Chondrocyte (in vitro differentiated cells): ENCODE results near the gene ZNF747. TPM values are rescaled to one million over a fixed set of nuclear protein-coding genes. Genes with fewer than 3 reads are reported as not detected.
A peak's percentile ranks its signal among the peaks of the same experiment; 100 is the strongest.

Experiments
- DNase-seq: peaks from one replicate; pipeline ENCODE4 v3.0.0; 2021; ENCODE audit warnings: mixed read lengths, low spot score
- H3K27ac Mint-ChIP-seq: one replicate; pipeline ENCODE4 v1.8.0; 2021; ENCODE audit warnings: mild to moderate bottlenecking, moderate library complexity, mixed read lengths; ENCODE audit not compliant: unreplicated experiment
- H3K27me3 Mint-ChIP-seq: 2 replicates; pipeline ENCODE4 v1.8.0; 2021; ENCODE audit warnings: low read depth, mixed read lengths
- H3K36me3 Mint-ChIP-seq: 2 replicates; pipeline ENCODE4 v1.8.0; 2021; ENCODE audit warnings: low read depth, mixed read lengths
- H3K4me1 Mint-ChIP-seq: 2 replicates; pipeline ENCODE4 v1.8.0; 2021; ENCODE audit warnings: low read depth, mild to moderate bottlenecking, mixed read lengths
- H3K4me3 Mint-ChIP-seq: one replicate; pipeline ENCODE4 v1.8.0; 2021; ENCODE audit warnings: mild to moderate bottlenecking, moderate library complexity, mixed read lengths; ENCODE audit not compliant: unreplicated experiment
- H3K9me3 Mint-ChIP-seq: 2 replicates; pipeline ENCODE4 v1.8.0; 2021; ENCODE audit warnings: low read depth, mixed read lengths
- total RNA-seq: library from RNA; stranded (reverse); gene quantifications from 3 replicates; pipeline ENCODE4 v1.2.1, GENCODE V29; 2021
- TF ChIP-seq, protein P1 (sequence below): fragments of 200-600 bp; sonication (generic); IDR thresholded peaks from 2 replicates; pipeline ENCODE4 v1.5.0; 2021; ENCODE audit warnings: antibody characterized with exemption, mild to moderate bottlenecking, moderate library complexity

ZNF747 gene
- total RNA-seq, 1 donor from 2014 or later: 6.7 TPM

DNA sequence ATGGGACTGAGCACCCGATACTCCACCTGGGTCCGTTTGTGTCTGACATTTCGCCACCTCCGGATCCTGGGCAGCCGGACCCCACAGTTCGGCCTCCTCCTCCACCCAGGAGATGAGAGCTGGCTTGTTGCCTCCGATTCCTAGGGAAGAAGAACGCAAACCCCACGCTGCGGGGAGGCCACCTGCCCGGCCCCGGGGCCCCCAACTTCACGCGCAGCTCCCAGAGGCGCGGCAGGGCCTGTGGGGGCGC is 23.0 kb upstream of the ZNF747 start:
- Mint-ChIP-seq H3K4me1 (peaks cover 17% of the 10 kb centered on the region), H3K36me3 (peaks cover 12% of the 10 kb centered on the region), H3K4me3 (peak overlapping the region; percentile 74), H3K27ac (peak overlapping the region; percentile 77), H3K27me3 (no peaks in the 10 kb centered on the region), H3K9me3 (no peaks in the 10 kb centered on the region)
- no peak for DNase-seq
- TF ChIP-seq, protein P1, sequence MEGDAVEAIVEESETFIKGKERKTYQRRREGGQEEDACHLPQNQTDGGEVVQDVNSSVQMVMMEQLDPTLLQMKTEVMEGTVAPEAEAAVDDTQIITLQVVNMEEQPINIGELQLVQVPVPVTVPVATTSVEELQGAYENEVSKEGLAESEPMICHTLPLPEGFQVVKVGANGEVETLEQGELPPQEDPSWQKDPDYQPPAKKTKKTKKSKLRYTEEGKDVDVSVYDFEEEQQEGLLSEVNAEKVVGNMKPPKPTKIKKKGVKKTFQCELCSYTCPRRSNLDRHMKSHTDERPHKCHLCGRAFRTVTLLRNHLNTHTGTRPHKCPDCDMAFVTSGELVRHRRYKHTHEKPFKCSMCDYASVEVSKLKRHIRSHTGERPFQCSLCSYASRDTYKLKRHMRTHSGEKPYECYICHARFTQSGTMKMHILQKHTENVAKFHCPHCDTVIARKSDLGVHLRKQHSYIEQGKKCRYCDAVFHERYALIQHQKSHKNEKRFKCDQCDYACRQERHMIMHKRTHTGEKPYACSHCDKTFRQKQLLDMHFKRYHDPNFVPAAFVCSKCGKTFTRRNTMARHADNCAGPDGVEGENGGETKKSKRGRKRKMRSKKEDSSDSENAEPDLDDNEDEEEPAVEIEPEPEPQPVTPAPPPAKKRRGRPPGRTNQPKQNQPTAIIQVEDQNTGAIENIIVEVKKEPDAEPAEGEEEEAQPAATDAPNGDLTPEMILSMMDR: no peak

DNA sequence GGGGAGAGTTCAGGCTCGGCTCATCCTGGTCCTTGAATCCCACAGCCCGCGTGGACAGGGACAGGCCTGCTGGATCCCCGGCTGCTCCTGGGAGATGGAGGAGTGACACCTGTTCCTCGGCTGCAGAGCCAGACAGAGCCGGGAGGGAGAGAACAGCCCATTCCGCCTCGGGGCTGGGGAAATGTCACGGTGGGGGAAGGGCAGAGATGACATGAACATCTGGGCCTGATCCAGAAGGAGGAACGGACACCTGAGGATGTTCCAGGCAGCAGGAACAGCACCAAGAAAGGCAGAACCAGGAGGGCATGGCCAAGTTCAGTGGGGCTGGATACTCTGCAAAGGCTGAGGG is 21.4 kb upstream of the ZNF747 start:
- H3K9me3 Mint-ChIP-seq: no peaks in the 10 kb centered on the region
- DNase-seq: no peak
- H3K27me3 Mint-ChIP-seq: no peaks in the 10 kb centered on the region
- H3K4me1 Mint-ChIP-seq: peaks cover 17% of the 10 kb centered on the region
- peaks cover 12% of the 10 kb centered on the region for H3K36me3 Mint-ChIP-seq
- H3K4me3 Mint-ChIP-seq: no peak overlapping the region
- TF ChIP-seq, protein P1: no peak
- H3K27ac Mint-ChIP-seq: no peak overlapping the region

DNA sequence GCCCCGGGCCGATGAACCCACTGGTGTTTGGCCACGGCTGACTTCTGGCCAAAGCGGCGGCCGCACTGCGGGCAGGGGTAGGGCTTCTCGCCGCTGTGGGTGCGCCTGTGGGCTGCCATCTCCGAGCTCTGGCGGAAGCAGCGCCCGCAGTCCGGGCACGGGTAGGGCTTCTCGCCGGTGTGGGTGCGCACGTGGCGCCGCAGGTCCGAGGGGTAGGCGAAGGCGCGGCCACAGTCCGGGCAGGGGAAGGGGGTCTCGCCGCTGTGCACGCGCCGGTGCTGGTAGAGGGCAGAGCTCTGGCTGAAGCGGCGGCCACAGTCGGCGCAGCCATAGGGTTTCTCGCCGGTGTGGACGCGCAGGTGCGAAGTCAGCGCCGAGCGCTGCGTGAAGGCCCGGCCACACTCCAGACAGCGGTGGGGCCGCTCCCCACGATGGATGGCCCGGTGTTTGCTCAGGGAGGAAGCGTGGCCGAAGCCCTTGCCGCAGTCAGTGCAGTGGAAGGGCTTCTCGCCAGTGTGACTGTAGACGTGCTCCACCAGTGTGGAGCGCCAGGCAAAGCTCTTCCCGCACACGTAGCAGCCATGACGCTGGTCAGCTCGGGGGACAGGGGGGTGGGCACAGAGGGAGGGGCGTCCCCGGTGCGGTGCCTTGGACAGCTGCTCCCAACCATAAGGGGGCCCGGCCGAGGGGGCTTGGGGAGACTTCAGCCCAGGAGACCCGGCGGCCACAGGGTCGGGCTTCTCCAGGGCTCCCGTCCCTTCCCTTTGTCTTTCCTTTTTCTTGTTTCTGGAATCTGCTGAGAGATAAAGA is 20.9 kb upstream of the ZNF747 start:
- no peak overlapping the region for H3K27ac Mint-ChIP-seq

DNA sequence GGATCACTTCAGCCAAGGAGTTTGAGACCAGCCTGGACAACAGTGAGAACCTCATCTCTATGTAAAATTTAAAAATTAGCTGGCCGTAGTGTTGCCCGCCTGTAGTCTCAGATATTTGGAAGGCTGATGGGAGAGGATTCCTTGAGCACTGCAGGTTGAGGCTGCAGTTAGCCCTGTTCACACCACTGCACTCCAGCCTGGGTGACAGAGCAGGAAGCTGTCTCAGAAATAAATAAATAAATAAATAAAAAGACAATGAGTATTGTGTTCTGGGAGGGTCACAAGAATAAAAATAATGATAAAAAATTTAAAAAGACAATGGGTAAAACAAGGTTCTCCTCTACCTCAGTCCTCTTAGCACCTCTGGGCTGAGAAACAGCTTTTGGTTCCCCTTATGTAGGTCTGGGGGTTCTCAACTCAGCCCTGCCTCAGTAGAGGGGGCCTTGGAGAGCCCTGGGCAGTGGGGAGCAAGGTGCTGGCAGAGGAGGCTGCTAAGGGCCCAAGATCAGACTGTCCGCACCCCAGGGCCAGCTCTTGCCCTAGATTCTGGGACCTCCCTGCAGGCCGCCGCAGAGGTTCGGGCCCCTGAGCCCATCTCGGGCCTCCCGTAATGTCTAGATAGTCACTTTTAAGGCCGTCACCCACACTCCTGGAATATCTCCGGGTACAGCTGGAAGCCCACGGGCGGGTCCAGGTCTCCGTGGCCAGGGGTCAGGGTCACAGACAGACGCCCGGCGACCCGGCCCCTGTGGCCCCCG is 20.1 kb upstream of the ZNF747 start:
- TF ChIP-seq, protein P1: no peak
- peaks cover 12% of the 10 kb centered on the region for H3K36me3 Mint-ChIP-seq
- H3K4me1 Mint-ChIP-seq: peaks cover 17% of the 10 kb centered on the region
- H3K9me3 Mint-ChIP-seq: no peaks in the 10 kb centered on the region
- peak; percentile 81 for DNase-seq
- no peak overlapping the region for H3K4me3 Mint-ChIP-seq
- H3K27ac Mint-ChIP-seq: no peak overlapping the region
- no peaks in the 10 kb centered on the region for H3K27me3 Mint-ChIP-seq

More for the DNA sequence above, 20.9 kb upstream of the ZNF747 start:
- TF ChIP-seq, protein P1: no peak
- peaks cover 17% of the 10 kb centered on the region for H3K4me1 Mint-ChIP-seq
- H3K4me3 Mint-ChIP-seq: no peak overlapping the region
- H3K9me3 Mint-ChIP-seq: no peaks in the 10 kb centered on the region
- no peaks in the 10 kb centered on the region for H3K27me3 Mint-ChIP-seq
- peaks cover 12% of the 10 kb centered on the region for H3K36me3 Mint-ChIP-seq
- DNase-seq: peak; percentile 87

DNA sequence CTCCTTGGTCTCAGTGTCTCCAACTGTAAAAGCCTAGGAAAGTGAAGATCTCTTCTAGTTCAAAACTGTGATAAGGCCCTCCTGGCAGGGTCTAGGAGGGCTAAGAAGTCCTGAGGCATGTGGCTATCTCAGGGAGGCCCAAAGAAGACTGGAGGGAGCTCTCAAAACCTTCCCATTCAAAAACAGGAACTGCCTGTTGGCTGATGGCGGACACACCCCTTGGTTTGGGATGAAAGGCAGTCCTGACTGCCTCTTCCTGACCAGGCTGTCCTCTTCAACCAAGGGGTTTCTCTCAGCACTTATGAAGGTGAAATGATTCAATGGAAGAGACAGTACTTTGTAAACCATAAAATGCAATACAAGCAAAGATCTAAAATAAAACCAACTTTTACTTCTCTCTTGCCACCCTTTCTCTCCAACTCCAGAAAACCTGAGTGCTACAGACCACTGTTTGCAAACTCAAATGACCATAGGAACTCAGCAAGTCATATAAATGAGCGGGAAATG is 18.8 kb upstream of the ZNF747 start:
- no peak overlapping the region for H3K4me3 Mint-ChIP-seq
- TF ChIP-seq, protein P1: no peak
- H3K4me1 Mint-ChIP-seq: peaks cover 12% of the 10 kb centered on the region
- peaks cover 12% of the 10 kb centered on the region for H3K36me3 Mint-ChIP-seq
- no peak for DNase-seq
- H3K27me3 Mint-ChIP-seq: no peaks in the 10 kb centered on the region
- H3K9me3 Mint-ChIP-seq: no peaks in the 10 kb centered on the region
- no peak overlapping the region for H3K27ac Mint-ChIP-seq
